Adrenal gland (tissue), 12 donors: Measurements from ENCODE around the gene DIAPH2. TPM values are rescaled to one million over a fixed set of nuclear protein-coding genes. Genes with fewer than 3 reads are reported as not detected.

ENCODE experiments used
- DNase-seq, 7 donors: peaks; one replicate each; pipeline ENCODE4 v3.0.0-alpha.2; 2019 to 2020
- H3K27ac ChIP-seq, 5 donors: fragments of 200-600 bp; sonication (generic) in 4 of 5; 1 replicate in 3 of 5; 2 replicates in 2 of 5; pipeline versions ENCODE4 v1.5.1 to v1.8.0; 2016 to 2020; ENCODE audit warnings: mild to moderate bottlenecking in 1 of 5
- H3K27me3 ChIP-seq: fragments of 200-600 bp; 2 replicates; pipeline ENCODE4 v1.8.0; 2021
- H3K36me3 ChIP-seq, 2 donors: fragments of 200-600 bp; replicated peaks in 1 of 2; 1 replicate in 1 of 2; 2 replicates in 1 of 2; pipeline versions ENCODE4 v1.5.1 to v1.8.0; 2018 to 2022
- H3K4me1 ChIP-seq, 2 donors: fragments of 200-600 bp; replicated peaks in 1 of 2; 1 replicate in 1 of 2; 2 replicates in 1 of 2; pipeline versions ENCODE4 v1.5.1 to v1.8.0; 2018 to 2021
- H3K4me3 ChIP-seq, 4 donors: fragments of 200-600 bp; sonication (generic) in 3 of 4; one replicate each; pipeline ENCODE4 v1.5.1; 2016 to 2018
- H3K9me3 ChIP-seq, 3 donors: fragments of 200-600 bp; sonication (generic) in 1 of 3; replicated peaks in 1 of 3; 1 replicate in 2 of 3; 2 replicates in 1 of 3; pipeline versions ENCODE4 v1.5.1 to v1.8.0; 2016 to 2021
- POLR2A ChIP-seq, 2 donors: fragments of 450-650 bp; IDR thresholded peaks; one replicate each; pipeline ENCODE4 v1.6.1; 2017; ENCODE audit warnings: antibody characterized with exemption in 2 of 2, mild to moderate bottlenecking in 2 of 2, moderate library complexity in 1 of 2
- WGBS, 4 donors: extraction: QIAGEN DNeasy Blood & Tissue Kit in 2 of 4; methylation state at CpG; one replicate each; pipeline versions ENCODE4 v1.1.5 to v1.1.7; 2013 to 2017; 5-methylcytosine and 5-hydroxymethylcytosine counted together
- intact Hi-C, 2 donors: fragments of 100-400 bp; cut with DNase I; formaldehyde crosslinking; loops; one replicate each; pipeline versions ENCODE4 v1.14.1 to v1.15.0; 2022 to 2023
- polyA plus RNA-seq, 3 donors: library from polyadenylated mRNA; stranded (reverse); fragments of 200-250 nt in 2 of 3; fragments of 350-450 nt in 1 of 3; fragmentation: Illumina TruSeq in 1 of 3; extraction: RNeasy Lipid Tissue Mini Kit (QIAGEN cat#74804) in 1 of 3; gene quantifications; one replicate each; pipeline ENCODE4 v1.2.3, GENCODE V29; 2013 to 2014
- total RNA-seq, 9 donors: library from RNA; depleted of rRNA in 4 of 9; stranded (reverse); fragments of >200 nt in 4 of 9; fragments of 120-200 nt in 1 of 9; fragmentation: NEBNext Ultra II Directional in 1 of 9; extraction: Animal tissue kit (Norgen Biotek cat#: 25700) in 1 of 9; gene quantifications; one replicate each; pipeline versions ENCODE4 v1.1.0 to v1.2.4, GENCODE V29; 2013 to 2023
- TF ChIP-seq, protein P1 (sequence below), 6 experiments: fragments of 450-650 bp in 4 of 6; fragments of 200-600 bp in 2 of 6; sonication (generic) in 1 of 6; IDR thresholded peaks; 1 replicate in 5 of 6; 2 replicates in 1 of 6; pipeline versions ENCODE4 v1.5.1 to v1.8.0; 2016 to 2021; ENCODE audit warnings: antibody characterized with exemption in 6 of 6, mild to moderate bottlenecking in 2 of 6, moderate library complexity in 1 of 6
- donor health status: healthy with polysubstance abuse.
- donor health status: Bipolar disorder and iron deficiency.
- donor health status: DM: yes; HTN: yes; CAD: no.
- donor health status: DM: no; HTN: no; CAD: no.
- donor health status: DM: no; HTN: no; CAD: no.
- donor health status: DM: yes; HTN: yes; CAD: no.

DIAPH2 gene
- total and polyA plus RNA-seq, 12 donors, result 3.2 to 33.3 (median 12.3) TPM

DNA sequence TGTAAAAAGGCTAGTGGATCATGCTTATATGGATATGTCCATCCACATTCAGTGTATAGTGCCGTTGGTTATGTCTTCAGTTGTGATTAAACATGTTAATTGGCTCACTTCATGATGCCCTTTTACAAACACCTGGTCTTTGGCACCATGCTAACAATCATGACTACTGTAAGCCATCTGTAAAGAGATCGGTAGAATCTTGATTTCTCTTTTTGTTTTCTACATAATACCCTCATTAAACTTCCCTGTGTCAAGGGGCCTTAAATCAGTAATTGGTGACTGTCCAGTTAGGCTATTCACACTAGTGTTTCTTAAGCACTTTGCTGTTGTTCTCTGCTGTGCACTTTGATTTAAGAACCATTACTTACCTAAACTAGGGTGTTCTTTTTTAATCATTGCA, 674.3 kb downstream of the DIAPH2 start:
- WGBS, 4 donors, result 80 to 94% (median 90%) methylated on average over 2 of the region's 2 CpGs
- intact Hi-C loops, result no loop called here
- no peak for DNase-seq
- Histone ChIP-seq H3K36me3 (no peaks in the 10 kb centered on the region), H3K9me3 (no peaks in the 10 kb centered on the region), H3K4me1 (no peaks in the 10 kb centered on the region), H3K27ac (no peak overlapping the region), H3K4me3 (no peak overlapping the region), H3K27me3 (peaks cover 4% of the 10 kb centered on the region)
- TF ChIP-seq, protein P1, sequence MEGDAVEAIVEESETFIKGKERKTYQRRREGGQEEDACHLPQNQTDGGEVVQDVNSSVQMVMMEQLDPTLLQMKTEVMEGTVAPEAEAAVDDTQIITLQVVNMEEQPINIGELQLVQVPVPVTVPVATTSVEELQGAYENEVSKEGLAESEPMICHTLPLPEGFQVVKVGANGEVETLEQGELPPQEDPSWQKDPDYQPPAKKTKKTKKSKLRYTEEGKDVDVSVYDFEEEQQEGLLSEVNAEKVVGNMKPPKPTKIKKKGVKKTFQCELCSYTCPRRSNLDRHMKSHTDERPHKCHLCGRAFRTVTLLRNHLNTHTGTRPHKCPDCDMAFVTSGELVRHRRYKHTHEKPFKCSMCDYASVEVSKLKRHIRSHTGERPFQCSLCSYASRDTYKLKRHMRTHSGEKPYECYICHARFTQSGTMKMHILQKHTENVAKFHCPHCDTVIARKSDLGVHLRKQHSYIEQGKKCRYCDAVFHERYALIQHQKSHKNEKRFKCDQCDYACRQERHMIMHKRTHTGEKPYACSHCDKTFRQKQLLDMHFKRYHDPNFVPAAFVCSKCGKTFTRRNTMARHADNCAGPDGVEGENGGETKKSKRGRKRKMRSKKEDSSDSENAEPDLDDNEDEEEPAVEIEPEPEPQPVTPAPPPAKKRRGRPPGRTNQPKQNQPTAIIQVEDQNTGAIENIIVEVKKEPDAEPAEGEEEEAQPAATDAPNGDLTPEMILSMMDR (IDR thresholded peaks at IDR 0.05), result no peak
- TF ChIP-seq POLR2A (IDR thresholded peaks at IDR 0.05), result no peak

DNA sequence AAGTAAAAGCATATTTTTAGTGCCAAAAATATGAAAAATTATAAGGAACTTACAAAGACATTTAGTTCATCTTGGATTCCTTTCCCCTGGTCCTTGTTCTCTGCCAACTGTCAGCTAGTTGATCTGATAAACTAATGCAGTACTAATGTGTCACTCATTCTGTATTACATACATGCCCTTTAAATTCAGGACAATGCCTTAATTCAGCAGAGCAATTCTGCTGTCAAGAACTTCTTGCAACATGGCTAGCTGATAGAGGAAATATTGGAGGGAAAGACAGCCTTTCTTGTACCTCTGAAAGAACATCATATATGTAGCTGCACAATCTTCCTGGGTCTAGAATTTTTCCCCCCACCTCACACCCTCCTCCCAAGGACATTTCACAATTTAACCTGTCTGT, 679.2 kb downstream of the DIAPH2 start:
- Histone ChIP-seq H3K27me3 (peaks cover 6% of the 10 kb centered on the region), H3K27ac (no peak overlapping the region), H3K9me3 (no peaks in the 10 kb centered on the region), H3K36me3 (no peaks in the 10 kb centered on the region), H3K4me3 (no peak overlapping the region), H3K4me1 (no peaks in the 10 kb centered on the region)
- TF ChIP-seq POLR2A (IDR thresholded peaks at IDR 0.05), result no peak
- TF ChIP-seq, protein P1 (IDR thresholded peaks at IDR 0.05), result no peak
- no peak for DNase-seq
- intact Hi-C loops, result no loop called here

DNA sequence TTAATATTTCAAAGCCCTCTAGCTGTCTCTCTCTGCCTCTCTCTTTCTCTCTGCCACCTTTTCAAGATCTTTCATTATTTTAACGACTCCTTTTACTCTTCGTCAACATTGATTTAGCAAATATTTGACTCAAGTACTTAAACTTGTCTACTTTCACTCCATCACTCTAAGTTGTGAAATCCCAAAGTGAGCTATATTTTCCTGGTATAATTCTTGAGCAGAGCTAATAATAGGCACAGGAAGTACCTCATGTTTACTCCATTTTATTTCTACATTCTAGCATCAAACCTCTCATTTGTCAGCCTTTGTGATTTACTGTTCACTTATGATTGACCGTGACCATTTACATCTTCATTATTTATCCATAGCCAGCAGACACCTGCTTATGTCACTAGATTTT, 681.6 kb downstream of the DIAPH2 start:
- Histone ChIP-seq H3K9me3 (no peaks in the 10 kb centered on the region), H3K36me3 (no peaks in the 10 kb centered on the region), H3K4me3 (no peak overlapping the region), H3K27ac (no peak overlapping the region), H3K27me3 (peaks cover 6% of the 10 kb centered on the region), H3K4me1 (no peaks in the 10 kb centered on the region)
- WGBS, 4 donors, result 81 to 92% (median 86%) methylated on average over 3 of the region's 3 CpGs
- TF ChIP-seq POLR2A (IDR thresholded peaks at IDR 0.05), result no peak
- TF ChIP-seq, protein P1 (IDR thresholded peaks at IDR 0.05), result no peak
- intact Hi-C loops, result no loop called here
- no peak for DNase-seq

DNA sequence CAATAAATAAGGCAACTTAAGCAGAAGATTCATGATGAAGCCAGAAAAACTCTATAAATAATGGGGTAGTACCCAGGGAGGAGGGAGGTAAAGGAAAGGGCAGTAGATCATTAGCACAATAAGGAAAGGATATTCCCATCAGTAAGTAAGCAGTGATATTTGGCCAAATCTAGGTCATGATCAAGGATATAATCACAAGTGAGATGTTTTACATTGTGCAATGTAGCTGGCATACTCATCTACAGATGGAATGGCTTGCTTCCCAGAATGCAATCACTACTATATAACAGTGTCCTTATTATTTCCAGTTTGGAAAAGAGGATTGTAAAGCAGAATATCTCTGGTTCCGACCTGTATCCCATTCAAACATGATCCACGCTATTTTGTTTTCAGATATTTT, 682.5 kb downstream of the DIAPH2 start:
- peak in 1 of 7 donors; percentile 1 for DNase-seq
- H3K27ac ChIP-seq, result no peak overlapping the region
- H3K9me3 ChIP-seq, result no peaks in the 10 kb centered on the region
- whole genome bisulfite sequencing, 4 donors, result 64 to 81% (median 76%) methylated on average over 2 of the region's 2 CpGs
- no peak overlapping the region for H3K4me3 ChIP-seq
- H3K4me1 ChIP-seq, result no peaks in the 10 kb centered on the region
- H3K36me3 ChIP-seq, result no peaks in the 10 kb centered on the region
- peaks cover 6% of the 10 kb centered on the region for H3K27me3 ChIP-seq
- no peak for TF ChIP-seq POLR2A (IDR thresholded peaks at IDR 0.05)
- TF ChIP-seq, protein P1 (IDR thresholded peaks at IDR 0.05), result no peak
- intact Hi-C loops, result no loop called here
